ENCODE measurements around the gene DCP2.

Gene DCP2

DNA sequence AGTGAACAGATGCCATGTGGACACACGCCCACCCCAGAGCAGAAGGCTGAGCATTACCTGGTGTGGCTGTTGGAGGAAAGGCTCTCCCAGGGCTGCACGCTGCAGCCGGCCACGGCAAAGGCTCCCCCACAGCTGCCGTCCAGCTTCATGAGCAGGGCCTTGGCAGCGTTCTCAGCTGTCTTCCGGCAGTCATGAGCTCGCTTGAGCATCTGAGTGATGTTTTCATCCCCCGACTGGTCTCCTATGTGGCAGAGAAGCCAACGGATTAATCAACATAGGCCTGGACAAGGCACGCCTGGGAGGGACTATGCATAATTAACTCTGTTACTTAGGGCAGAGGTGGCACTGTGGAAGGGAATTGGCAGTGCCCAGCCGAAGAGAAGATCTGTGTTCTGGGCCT lies 87.3 kb downstream of the DCP2 start:
- no peak for DNase-seq (ENCODE audit: low read depth)

DNA sequence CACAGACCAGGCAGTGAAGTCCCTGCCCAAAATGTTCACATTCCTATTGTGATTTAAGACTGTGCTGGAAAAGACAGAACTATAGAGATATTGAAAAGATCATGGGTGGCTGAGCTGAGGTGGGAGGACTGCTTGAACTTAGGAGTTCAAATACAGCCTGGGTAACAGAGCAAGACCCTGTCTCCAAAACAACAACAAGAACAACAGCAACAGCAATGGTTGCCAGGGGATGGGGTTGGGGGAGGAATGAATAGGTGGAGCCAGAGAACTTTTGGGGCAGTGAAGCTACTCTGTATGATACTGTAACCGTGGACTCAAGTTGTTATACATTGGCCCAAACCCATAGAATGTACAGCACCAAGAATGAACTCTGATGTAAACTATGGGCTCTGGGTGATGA lies 88.2 kb downstream of the DCP2 start:
- TF ChIP-seq, protein P1, sequence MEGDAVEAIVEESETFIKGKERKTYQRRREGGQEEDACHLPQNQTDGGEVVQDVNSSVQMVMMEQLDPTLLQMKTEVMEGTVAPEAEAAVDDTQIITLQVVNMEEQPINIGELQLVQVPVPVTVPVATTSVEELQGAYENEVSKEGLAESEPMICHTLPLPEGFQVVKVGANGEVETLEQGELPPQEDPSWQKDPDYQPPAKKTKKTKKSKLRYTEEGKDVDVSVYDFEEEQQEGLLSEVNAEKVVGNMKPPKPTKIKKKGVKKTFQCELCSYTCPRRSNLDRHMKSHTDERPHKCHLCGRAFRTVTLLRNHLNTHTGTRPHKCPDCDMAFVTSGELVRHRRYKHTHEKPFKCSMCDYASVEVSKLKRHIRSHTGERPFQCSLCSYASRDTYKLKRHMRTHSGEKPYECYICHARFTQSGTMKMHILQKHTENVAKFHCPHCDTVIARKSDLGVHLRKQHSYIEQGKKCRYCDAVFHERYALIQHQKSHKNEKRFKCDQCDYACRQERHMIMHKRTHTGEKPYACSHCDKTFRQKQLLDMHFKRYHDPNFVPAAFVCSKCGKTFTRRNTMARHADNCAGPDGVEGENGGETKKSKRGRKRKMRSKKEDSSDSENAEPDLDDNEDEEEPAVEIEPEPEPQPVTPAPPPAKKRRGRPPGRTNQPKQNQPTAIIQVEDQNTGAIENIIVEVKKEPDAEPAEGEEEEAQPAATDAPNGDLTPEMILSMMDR (IDR thresholded peaks at IDR 0.05; ENCODE audit: low read depth, low read length) = no peak
- TF ChIP-seq MYC (IDR thresholded peaks at IDR 0.05; ENCODE audit: low read depth, low read length) = no peak
- no peak for TF ChIP-seq POLR2A (IDR thresholded peaks at IDR 0.05; ENCODE audit: extremely low read depth, insufficient read length)
- TF ChIP-seq, protein P2, sequence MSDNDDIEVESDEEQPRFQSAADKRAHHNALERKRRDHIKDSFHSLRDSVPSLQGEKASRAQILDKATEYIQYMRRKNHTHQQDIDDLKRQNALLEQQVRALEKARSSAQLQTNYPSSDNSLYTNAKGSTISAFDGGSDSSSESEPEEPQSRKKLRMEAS (IDR thresholded peaks at IDR 0.05; ENCODE audit: low read depth, low read length) = no peak
- no peak overlapping the region for H3K4me3 ChIP-seq (ENCODE audit: low read depth, low read length)
- DNase-seq (ENCODE audit: low read depth) = no peak

More for the DNA sequence above, 87.3 kb downstream of the DCP2 start:
- no peak overlapping the region for H3K4me3 ChIP-seq (ENCODE audit: low read depth, low read length)
- TF ChIP-seq MYC (IDR thresholded peaks at IDR 0.05; ENCODE audit: low read depth, low read length) = no peak
- no peak for TF ChIP-seq POLR2A (IDR thresholded peaks at IDR 0.05; ENCODE audit: extremely low read depth, insufficient read length)
- TF ChIP-seq, protein P1 (IDR thresholded peaks at IDR 0.05; ENCODE audit: low read depth, low read length) = no peak
- TF ChIP-seq, protein P2 (IDR thresholded peaks at IDR 0.05; ENCODE audit: low read depth, low read length) = no peak

DNA sequence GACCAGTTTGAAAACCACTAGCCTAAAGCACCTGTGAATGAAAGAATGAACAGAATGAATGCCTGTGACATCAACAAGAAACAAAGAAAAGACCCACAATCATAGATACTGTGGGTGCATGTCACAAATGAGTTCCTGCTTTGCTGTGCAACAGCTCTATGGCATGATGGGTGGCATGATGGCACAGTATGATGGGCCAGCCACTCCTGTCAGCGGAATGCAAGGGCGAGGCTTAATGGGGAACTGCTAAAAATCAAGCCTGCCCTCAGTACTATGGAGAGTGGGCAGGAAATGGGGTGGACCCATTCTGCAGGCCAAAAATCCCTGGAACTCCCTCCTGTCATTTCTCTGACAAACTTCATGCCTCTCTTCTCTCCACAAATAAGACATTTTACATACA lies 89.0 kb downstream of the DCP2 start:
- TF ChIP-seq, protein P2 (IDR thresholded peaks at IDR 0.05; ENCODE audit: low read depth, low read length) = no peak
- no peak for TF ChIP-seq MYC (IDR thresholded peaks at IDR 0.05; ENCODE audit: low read depth, low read length)
- DNase-seq (ENCODE audit: low read depth) = no peak

DNA sequence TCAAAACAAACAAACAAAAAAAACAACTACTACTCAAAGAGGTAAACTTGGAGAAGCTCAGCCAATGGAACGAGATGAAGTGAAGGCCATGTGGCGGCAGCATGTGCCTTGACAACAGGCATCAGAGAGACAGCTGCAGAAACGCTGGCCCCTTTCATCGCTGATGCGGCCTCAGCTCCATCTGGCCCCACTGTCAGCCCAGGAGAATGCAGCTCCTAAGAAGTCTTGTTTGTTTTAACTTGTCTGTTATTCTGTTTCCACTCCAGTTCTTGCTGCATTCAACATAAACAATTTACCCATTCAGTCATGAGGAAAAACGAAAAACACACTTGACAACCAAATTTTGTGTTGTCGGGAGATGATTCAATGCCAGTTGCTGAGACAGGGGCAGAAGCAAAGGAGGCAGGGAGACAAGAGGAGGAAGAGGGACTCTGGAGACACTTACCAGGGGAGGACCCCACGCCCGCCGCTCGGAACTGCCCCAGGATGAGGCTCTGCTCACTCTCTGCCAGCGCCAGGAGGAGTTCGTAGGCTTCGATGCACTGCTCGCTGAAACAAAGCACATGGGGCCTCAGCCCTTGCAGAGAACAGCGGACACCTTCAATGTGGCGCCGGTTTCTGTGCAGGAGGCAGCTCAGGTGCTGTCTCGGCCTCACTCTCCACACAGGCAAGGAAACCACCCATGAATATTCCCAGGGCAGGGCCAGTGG lies 91.2 kb downstream of the DCP2 start:
- TF ChIP-seq, protein P2 (IDR thresholded peaks at IDR 0.05; ENCODE audit: low read depth, low read length) = no peak
- TF ChIP-seq POLR2A (IDR thresholded peaks at IDR 0.05; ENCODE audit: extremely low read depth, insufficient read length) (no peak), MYC (IDR thresholded peaks at IDR 0.05; ENCODE audit: low read depth, low read length) (no peak)
- TF ChIP-seq, protein P1 (IDR thresholded peaks at IDR 0.05; ENCODE audit: low read depth, low read length) = no peak
- DNase-seq (ENCODE audit: low read depth) = no peak

More for the DNA sequence above, 89.0 kb downstream of the DCP2 start:
- no peak overlapping the region for H3K4me3 ChIP-seq (ENCODE audit: low read depth, low read length)

DNA sequence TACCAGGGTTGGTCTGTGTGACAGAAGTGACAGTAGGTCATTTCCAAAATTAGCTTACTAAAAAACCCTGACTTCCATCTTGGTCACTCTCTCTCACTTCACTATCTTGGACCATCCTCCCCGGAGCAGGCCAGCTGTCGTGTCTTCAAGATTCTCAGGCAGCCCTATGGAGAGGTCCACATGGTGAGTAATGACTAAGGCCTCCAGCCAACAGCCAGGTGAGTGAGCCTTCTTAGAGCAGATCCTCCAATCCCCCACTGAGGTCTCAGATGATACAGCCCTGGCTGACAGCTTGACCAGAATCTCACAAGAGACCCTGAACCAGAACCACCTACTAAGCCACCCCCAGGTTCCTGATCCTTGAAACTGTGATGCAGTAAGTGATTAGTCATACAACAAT lies 92.0 kb downstream of the DCP2 start:
- TF ChIP-seq, protein P2 (IDR thresholded peaks at IDR 0.05; ENCODE audit: low read depth, low read length) = no peak
- TF ChIP-seq, protein P1 (IDR thresholded peaks at IDR 0.05; ENCODE audit: low read depth, low read length) = no peak
- no peak for TF ChIP-seq MYC (IDR thresholded peaks at IDR 0.05; ENCODE audit: low read depth, low read length)
- TF ChIP-seq POLR2A (IDR thresholded peaks at IDR 0.05; ENCODE audit: extremely low read depth, insufficient read length) = no peak
- no peak overlapping the region for H3K4me3 ChIP-seq (ENCODE audit: low read depth, low read length)
- DNase-seq (ENCODE audit: low read depth) = no peak

More for the DNA sequence above, 91.2 kb downstream of the DCP2 start:
- no peak overlapping the region for H3K4me3 ChIP-seq (ENCODE audit: low read depth, low read length)
